Measurements from ENCODE around the gene ALKBH5. TPM values are rescaled to one million over a fixed set of nuclear protein-coding genes. Genes with fewer than 3 reads are reported as not detected.

Gene ALKBH5
- total RNA-seq, 3 donors from 2014 or later (not counting 1 experiment from before 2014, with no cell fraction given), result 95.6 to 114 (median 96.7) TPM

DNA sequence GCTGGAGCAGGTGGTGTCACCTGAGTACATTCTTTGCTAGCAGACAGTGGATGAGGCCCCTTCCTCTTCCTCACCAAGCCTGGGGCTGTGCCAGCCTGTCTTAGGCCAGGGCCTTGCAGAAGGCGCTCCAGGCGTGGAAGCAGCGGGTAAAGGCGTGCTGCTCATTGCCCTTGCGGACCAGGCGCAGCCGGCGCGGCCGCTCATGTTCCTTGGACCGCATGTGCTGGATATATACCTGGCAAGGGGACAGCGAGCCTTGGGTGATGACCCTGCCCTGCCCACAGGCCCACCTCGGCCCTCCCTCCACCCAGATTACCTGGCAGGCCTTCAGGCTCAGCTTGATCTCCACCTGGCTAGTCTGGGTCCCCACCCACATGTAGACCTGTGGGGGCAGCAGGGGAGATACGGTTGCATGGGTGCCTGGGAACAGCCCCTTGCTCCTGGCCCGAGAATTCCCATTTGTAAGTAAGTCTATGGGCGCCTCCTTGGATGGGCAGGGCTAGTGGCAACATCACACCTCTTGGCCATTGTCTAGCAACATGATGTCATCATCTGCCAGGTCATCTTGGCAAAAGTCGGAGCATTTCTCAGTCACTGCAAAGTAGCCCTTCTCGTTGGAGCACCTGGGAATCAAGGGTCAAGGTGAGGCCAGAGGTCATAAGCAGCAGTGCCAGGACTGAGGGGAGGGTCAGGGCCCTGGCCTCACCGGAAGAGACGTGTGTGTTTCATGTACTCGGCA lies 61.6 kb downstream of the ALKBH5 start:
- H3K36me3 ChIP-seq (ENCODE audit: control insufficient read depth, insufficient read depth, low read length), result peaks cover 44% of the 10 kb centered on the region

DNA sequence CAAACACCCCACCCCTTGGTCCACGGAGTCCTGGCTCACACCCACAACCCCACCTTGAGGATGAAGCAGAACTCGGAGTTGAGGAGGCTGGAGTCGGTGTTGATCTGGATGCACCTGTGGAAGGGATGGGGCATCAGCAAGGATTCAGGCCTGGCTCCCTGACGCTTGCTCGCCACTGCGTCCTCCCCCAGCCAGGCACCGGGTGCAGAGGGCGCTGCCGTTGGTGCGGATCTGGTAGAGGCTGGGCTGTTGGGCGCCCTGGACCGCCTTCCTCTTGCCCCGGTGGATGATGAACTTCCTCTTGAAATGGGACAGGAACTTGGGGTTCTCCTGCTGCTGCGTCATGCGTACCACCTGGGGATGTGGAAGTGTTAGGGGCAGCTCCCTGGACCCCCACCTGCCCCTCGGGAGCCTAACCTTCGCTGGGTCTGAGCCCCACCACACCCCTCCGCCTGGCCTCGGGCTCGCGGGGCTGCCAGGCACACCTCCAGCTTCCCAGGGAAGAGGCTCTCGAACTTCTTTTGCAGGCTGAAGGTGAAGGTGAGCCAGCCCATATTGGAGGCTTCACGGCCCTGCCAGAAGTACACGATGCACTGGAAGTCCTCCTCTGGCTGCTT lies 62.6 kb downstream of the ALKBH5 start:
- peaks cover 6% of the 10 kb centered on the region for H3K36me3 Mint-ChIP-seq
- Histone ChIP-seq H3K4me3 (ENCODE audit: low read length) (no peak overlapping the region), H3K4me1 (ENCODE audit: control insufficient read depth, insufficient read depth, low read length) (no peaks in the 10 kb centered on the region), H3K27me3 (ENCODE audit: control insufficient read depth, insufficient read depth, low read length) (no peaks in the 10 kb centered on the region), H3K36me3 (ENCODE audit: control insufficient read depth, insufficient read depth, low read length) (peaks cover 54% of the 10 kb centered on the region), H3K9me3 (ENCODE audit: control insufficient read depth, insufficient read depth, low read length) (no peaks in the 10 kb centered on the region), H3K27ac (ENCODE audit: low read length) (no peak overlapping the region)
- H3K9me3 Mint-ChIP-seq, result no peaks in the 10 kb centered on the region
- TF ChIP-seq, protein P1, sequence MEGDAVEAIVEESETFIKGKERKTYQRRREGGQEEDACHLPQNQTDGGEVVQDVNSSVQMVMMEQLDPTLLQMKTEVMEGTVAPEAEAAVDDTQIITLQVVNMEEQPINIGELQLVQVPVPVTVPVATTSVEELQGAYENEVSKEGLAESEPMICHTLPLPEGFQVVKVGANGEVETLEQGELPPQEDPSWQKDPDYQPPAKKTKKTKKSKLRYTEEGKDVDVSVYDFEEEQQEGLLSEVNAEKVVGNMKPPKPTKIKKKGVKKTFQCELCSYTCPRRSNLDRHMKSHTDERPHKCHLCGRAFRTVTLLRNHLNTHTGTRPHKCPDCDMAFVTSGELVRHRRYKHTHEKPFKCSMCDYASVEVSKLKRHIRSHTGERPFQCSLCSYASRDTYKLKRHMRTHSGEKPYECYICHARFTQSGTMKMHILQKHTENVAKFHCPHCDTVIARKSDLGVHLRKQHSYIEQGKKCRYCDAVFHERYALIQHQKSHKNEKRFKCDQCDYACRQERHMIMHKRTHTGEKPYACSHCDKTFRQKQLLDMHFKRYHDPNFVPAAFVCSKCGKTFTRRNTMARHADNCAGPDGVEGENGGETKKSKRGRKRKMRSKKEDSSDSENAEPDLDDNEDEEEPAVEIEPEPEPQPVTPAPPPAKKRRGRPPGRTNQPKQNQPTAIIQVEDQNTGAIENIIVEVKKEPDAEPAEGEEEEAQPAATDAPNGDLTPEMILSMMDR (IDR thresholded peaks at IDR 0.05), result no peak
- H3K4me1 Mint-ChIP-seq, result peaks cover 4 to 5% of the 10 kb centered on the region in 2 donors
- intact Hi-C loops (cut with micrococcal nuclease), result no loop called here
- 95% methylated on average over 24 of the region's 24 CpGs for WGBS (ENCODE audit: insufficient coverage)
- H3K27ac Mint-ChIP-seq, result no peak overlapping the region
- DNase-seq (no peak), ATAC-seq (no peak)
- no peaks in the 10 kb centered on the region for H3K27me3 Mint-ChIP-seq (ENCODE audit: low read depth in 2 of 2)
- H3K4me3 Mint-ChIP-seq, result no peak overlapping the region

More for the DNA sequence above, 61.6 kb downstream of the ALKBH5 start:
- ATAC-seq (no peak), DNase-seq (no peak)
- intact Hi-C loops (cut with micrococcal nuclease), result no loop called here
- TF ChIP-seq, protein P1 (IDR thresholded peaks at IDR 0.05), result no peak
- peaks cover 6% of the 10 kb centered on the region for H3K36me3 Mint-ChIP-seq
- H3K4me1 Mint-ChIP-seq, result peaks cover 4 to 5% of the 10 kb centered on the region in 2 donors
- no peaks in the 10 kb centered on the region for H3K27me3 ChIP-seq (ENCODE audit: control insufficient read depth, insufficient read depth, low read length)
- no peak overlapping the region for H3K4me3 ChIP-seq (ENCODE audit: low read length)
- H3K9me3 Mint-ChIP-seq, result no peaks in the 10 kb centered on the region
- H3K27ac Mint-ChIP-seq, result no peak overlapping the region
- H3K4me1 ChIP-seq (ENCODE audit: control insufficient read depth, insufficient read depth, low read length), result no peaks in the 10 kb centered on the region
- WGBS (ENCODE audit: insufficient coverage), result 93% methylated on average over 21 of the region's 21 CpGs
- H3K9me3 ChIP-seq (ENCODE audit: control insufficient read depth, insufficient read depth, low read length), result no peaks in the 10 kb centered on the region
- H3K4me3 Mint-ChIP-seq, result no peak overlapping the region
- no peak overlapping the region for H3K27ac ChIP-seq (ENCODE audit: low read length)
- no peaks in the 10 kb centered on the region for H3K27me3 Mint-ChIP-seq (ENCODE audit: low read depth in 2 of 2)

DNA sequence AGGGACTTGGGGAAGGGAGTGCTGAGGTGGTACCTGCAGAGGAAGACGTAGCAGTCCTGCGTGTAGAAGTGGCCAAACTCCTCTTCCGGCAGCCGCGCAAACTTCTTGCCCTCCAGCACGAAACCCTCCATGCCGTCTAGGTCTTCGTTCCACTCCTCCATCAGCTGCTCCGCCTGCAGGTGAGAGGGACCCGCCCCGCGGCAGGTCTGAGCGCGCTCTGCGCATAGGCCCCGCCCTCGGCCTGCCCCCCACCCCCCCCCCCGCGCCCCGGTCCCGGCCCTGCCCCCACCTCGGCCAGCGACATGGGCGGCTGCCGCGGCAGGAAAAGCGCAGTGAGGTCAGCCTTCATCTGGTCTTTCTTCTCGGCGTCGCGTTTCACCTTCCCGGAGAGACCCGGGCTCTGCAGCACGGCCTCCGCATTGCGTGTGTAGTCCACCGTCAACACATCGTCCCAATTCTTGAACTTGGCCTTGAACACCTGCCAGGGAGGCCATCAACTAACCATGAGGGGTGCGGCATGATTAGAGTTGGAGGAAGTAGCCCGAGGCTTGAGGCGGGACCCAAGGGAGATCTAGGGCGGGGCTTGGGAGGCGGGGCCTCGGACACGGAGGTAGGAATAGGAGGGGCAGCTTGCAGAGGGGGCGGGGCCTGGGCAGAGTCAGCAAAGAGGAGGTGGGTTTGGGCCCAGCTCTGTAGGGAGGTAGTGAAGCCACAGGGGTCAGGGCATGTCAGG lies 63.4 kb downstream of the ALKBH5 start:
- H3K27ac Mint-ChIP-seq, result no peak overlapping the region
- TF ChIP-seq, protein P1 (IDR thresholded peaks at IDR 0.05), result no peak
- no peaks in the 10 kb centered on the region for H3K4me1 ChIP-seq (ENCODE audit: control insufficient read depth, insufficient read depth, low read length)
- ATAC-seq, result peak in 1 of 3 donors; percentile 26
- H3K9me3 Mint-ChIP-seq, result no peaks in the 10 kb centered on the region
- peaks cover 59% of the 10 kb centered on the region for H3K36me3 ChIP-seq (ENCODE audit: control insufficient read depth, insufficient read depth, low read length)
- peak in 1 of 2 donors; percentile 44 for DNase-seq
- no peak overlapping the region for H3K4me3 ChIP-seq (ENCODE audit: low read length)
- no peak overlapping the region for H3K4me3 Mint-ChIP-seq
- H3K36me3 Mint-ChIP-seq, result peaks cover 6% of the 10 kb centered on the region
- 93% methylated on average over 42 of the region's 46 CpGs for WGBS (ENCODE audit: insufficient coverage)
- no peak overlapping the region for H3K27ac ChIP-seq (ENCODE audit: low read length)
- peaks cover 4 to 5% of the 10 kb centered on the region in 2 donors for H3K4me1 Mint-ChIP-seq
- no peaks in the 10 kb centered on the region for H3K27me3 Mint-ChIP-seq (ENCODE audit: low read depth in 2 of 2)
- no peaks in the 10 kb centered on the region for H3K27me3 ChIP-seq (ENCODE audit: control insufficient read depth, insufficient read depth, low read length)
- no peaks in the 10 kb centered on the region for H3K9me3 ChIP-seq (ENCODE audit: control insufficient read depth, insufficient read depth, low read length)
- intact Hi-C loops (cut with micrococcal nuclease), result no loop called here
